HG03342 (cell line): ENCODE results near the gene DDX28.
"Not testable (repeated sequence)": the region's sequence is repeated elsewhere in the genome, so short reads cannot be mapped to it uniquely, and the experiment has no call there.

Experiments
- ATAC-seq: cut with Tn5 transposase; IDR thresholded peaks from one replicate; pipeline ENCODE4 v1.9.1; 2021; ENCODE audit warnings: mild to moderate bottlenecking, moderate library complexity; ENCODE audit not compliant: unreplicated experiment

DDX28 gene

GRCh38 chr16:67995423-67995822 is 27.6 kb downstream of the DDX28 start:
- ATAC-seq, result no peak

- peak; percentile 12 for ATAC-seq
Observed at GRCh38 chr16:67994040-67994408, 29.0 kb downstream of the DDX28 start.

- peak; percentile 64 for ATAC-seq
Observed at GRCh38 chr16:67993207-67994039, 29.6 kb downstream of the DDX28 start.

GRCh38 chr16:67992661-67993206 is 30.3 kb downstream of the DDX28 start:
- ATAC-seq, result peak; percentile 6

- no peak for ATAC-seq
Observed at GRCh38 chr16:67990018-67990386, 33.0 kb downstream of the DDX28 start.

GRCh38 chr16:67989322-67990017 is 33.6 kb downstream of the DDX28 start:
- no peak for ATAC-seq

GRCh38 chr16:67988675-67989074 is 34.4 kb downstream of the DDX28 start:
- no peak for ATAC-seq

GRCh38 chr16:67987460-67988160 is 35.4 kb downstream of the DDX28 start:
- ATAC-seq, result no peak

- no peak for ATAC-seq
Observed at GRCh38 chr16:67986949-67987348, 36.1 kb downstream of the DDX28 start.

GRCh38 chr16:67982011-67982696 is 40.9 kb downstream of the DDX28 start:
- no peak for ATAC-seq

- ATAC-seq, result no peak
Observed at GRCh38 chr16:67979955-67980678, 42.9 kb downstream of the DDX28 start, which contains the start of gene DPEP3. DPEP3 (minus strand) TSS chr16:67980499; CDS start chr16:67980380, 119 bp downstream.

- ATAC-seq, result no peak
Observed at GRCh38 chr16:67977469-67978227, 45.4 kb downstream of the DDX28 start.

GRCh38 chr16:67977005-67977404 is 46.0 kb downstream of the DDX28 start:
- no peak for ATAC-seq

- ATAC-seq, result no peak
Observed at GRCh38 chr16:67976205-67976604, 46.8 kb downstream of the DDX28 start.

- no peak for ATAC-seq
Observed at GRCh38 chr16:67975321-67976105, 47.5 kb downstream of the DDX28 start.

- ATAC-seq, result not testable (repeated sequence)
Observed at GRCh38 chr16:67972285-67972684, 50.7 kb downstream of the DDX28 start.

- ATAC-seq, result no peak
Observed at GRCh38 chr16:67971111-67971510, 51.9 kb downstream of the DDX28 start.
